NCI-H460 (cell line): ENCODE results near the gene TMEM205. TPM values are rescaled to one million over a fixed set of nuclear protein-coding genes. Genes with fewer than 3 reads are reported as not detected.
"Not testable (repeated sequence)": the region's sequence is repeated elsewhere in the genome, so short reads cannot be mapped to it uniquely, and the experiment has no call there.

Source experiments
- DNase-seq: peaks from one replicate; pipeline ENCODE4 v3.0.0-alpha.2; 2016; ENCODE audit warnings: low read depth; ENCODE audit errors: extremely low read depth
- total RNA-seq: library from RNA; depleted of rRNA; stranded (reverse); fragments of >200 nt; shearing (Covaris generic); gene quantifications from 2 replicates; pipeline ENCODE4 v1.2.3, GENCODE V29; 2014

TMEM205 gene
- total RNA-seq, 1 experiment from 2014 or later, result 114 TPM

GRCh38 chr19:11340099-11340467, 6.0 kb downstream of the TMEM205 start:
- not testable (repeated sequence) for DNase-seq

- peak; percentile 83 for DNase-seq
Measured at GRCh38 chr19:11339254-11340098, 6.6 kb downstream of the TMEM205 start, which contains the start of gene RAB3D. RAB3D (minus strand) TSS chr19:11339657; CDS start chr19:11337399, 2,258 bp downstream.

GRCh38 chr19:11338569-11339253, 7.4 kb downstream of the TMEM205 start:
- DNase-seq, result no peak

GRCh38 chr19:11338121-11338520, 7.9 kb downstream of the TMEM205 start:
- no peak for DNase-seq

GRCh38 chr19:11337080-11337479, 9.0 kb downstream of the TMEM205 start:
- DNase-seq, result no peak

GRCh38 chr19:11335449-11336146, 10.5 kb downstream of the TMEM205 start:
- DNase-seq, result no peak

GRCh38 chr19:11333838-11334237, 12.2 kb downstream of the TMEM205 start:
- DNase-seq, result not testable (repeated sequence)

GRCh38 chr19:11332822-11333221, 13.2 kb downstream of the TMEM205 start:
- no peak for DNase-seq

- DNase-seq, result no peak
Measured at GRCh38 chr19:11331502-11331901, 14.6 kb downstream of the TMEM205 start.

GRCh38 chr19:11330127-11330526, 15.9 kb downstream of the TMEM205 start:
- no peak for DNase-seq

GRCh38 chr19:11325544-11325943, 20.5 kb downstream of the TMEM205 start:
- DNase-seq, result no peak

GRCh38 chr19:11324748-11325389, 21.2 kb downstream of the TMEM205 start:
- no peak for DNase-seq

- peak; percentile 69 for DNase-seq
Measured at GRCh38 chr19:11324079-11324661, 21.9 kb downstream of the TMEM205 start.

- DNase-seq, result no peak
Measured at GRCh38 chr19:11323601-11324078, 22.4 kb downstream of the TMEM205 start.

GRCh38 chr19:11322269-11323024, 23.6 kb downstream of the TMEM205 start:
- DNase-seq, result no peak

GRCh38 chr19:11321191-11322126, 24.6 kb downstream of the TMEM205 start:
- DNase-seq, result no peak

GRCh38 chr19:11320278-11320995, 25.6 kb downstream of the TMEM205 start:
- DNase-seq, result not testable (repeated sequence)

GRCh38 chr19:11306337-11306736, 39.7 kb downstream of the TMEM205 start:
- no peak for DNase-seq
